Mesodermal cell (in vitro differentiated cells): ENCODE measurements around the gene AHCYL1.

Experiments
- H3K27ac ChIP-seq: 2 replicates; pipeline ENCODE4 v1.7.0; 2013; ENCODE audit warnings: mild to moderate bottlenecking, low read depth, low read length, moderate library complexity; ENCODE audit not compliant: severe bottlenecking
- H3K36me3 ChIP-seq: 2 replicates; pipeline ENCODE4 v1.7.1; 2013; ENCODE audit warnings: mild to moderate bottlenecking, low read length, moderate library complexity; ENCODE audit not compliant: control insufficient read depth, insufficient read depth
- H3K4me1 ChIP-seq: one replicate; pipeline ENCODE4 v1.7.1; 2013; ENCODE audit warnings: mild to moderate bottlenecking, low read length; ENCODE audit not compliant: insufficient read depth, control insufficient read depth, poor library complexity, severe bottlenecking
- H3K4me3 ChIP-seq: 2 replicates; pipeline ENCODE4 v1.7.0; 2013; ENCODE audit warnings: low read length, control low read depth, mild to moderate bottlenecking; ENCODE audit not compliant: insufficient read depth, poor library complexity, severe bottlenecking; ENCODE audit errors: extremely low read depth
- H3K9me3 ChIP-seq: 2 replicates; pipeline ENCODE4 v1.7.1; 2013; ENCODE audit warnings: mild to moderate bottlenecking, low read length, moderate library complexity; ENCODE audit not compliant: control insufficient read depth
- WGBS, 2 experiments: methylation state at CpG; one replicate each; pipeline ENCODE4 v1.1.5; 2013; ENCODE audit warnings: missing lambda C conversion rate in 2 of 2; ENCODE audit not compliant: insufficient coverage in 2 of 2; 5-methylcytosine and 5-hydroxymethylcytosine counted together

AHCYL1 gene

GRCh38 chr1:110050602-110051261 lies 66.2 kb downstream of the AHCYL1 start:
- H3K4me3 ChIP-seq = no peak overlapping the region
- peaks cover 97% of the 10 kb centered on the region for H3K36me3 ChIP-seq
- H3K27ac ChIP-seq = no peak overlapping the region
- peaks cover 28% of the 10 kb centered on the region for H3K4me1 ChIP-seq
- no peaks in the 10 kb centered on the region for H3K9me3 ChIP-seq
- 96 to 100% methylated on average over 1 to 4 of the region's 4 CpGs for WGBS, 2 experiments

DNA sequence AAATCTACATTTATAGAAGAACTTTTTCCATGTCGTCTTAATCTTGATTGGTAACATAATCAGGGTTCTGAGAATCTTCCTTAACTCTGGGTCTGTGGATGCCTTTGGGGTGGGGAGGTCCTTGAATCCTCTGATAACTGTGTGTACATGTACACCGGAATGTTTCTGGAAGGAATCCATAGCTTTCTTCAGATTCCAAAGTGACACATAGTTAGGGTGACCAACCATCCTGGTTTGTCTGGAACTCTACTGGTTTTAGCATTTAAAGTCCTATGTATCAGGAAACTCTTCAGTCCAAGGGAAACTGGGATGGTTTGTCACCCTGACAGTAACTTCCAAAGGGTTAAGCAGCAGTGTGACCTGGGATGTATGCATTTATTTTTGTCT lies 66.7 kb downstream of the AHCYL1 start:
- peaks cover 97% of the 10 kb centered on the region for H3K36me3 ChIP-seq
- WGBS, 2 experiments = 83 to 100% methylated on average over 1 to 2 of the region's 2 CpGs

DNA sequence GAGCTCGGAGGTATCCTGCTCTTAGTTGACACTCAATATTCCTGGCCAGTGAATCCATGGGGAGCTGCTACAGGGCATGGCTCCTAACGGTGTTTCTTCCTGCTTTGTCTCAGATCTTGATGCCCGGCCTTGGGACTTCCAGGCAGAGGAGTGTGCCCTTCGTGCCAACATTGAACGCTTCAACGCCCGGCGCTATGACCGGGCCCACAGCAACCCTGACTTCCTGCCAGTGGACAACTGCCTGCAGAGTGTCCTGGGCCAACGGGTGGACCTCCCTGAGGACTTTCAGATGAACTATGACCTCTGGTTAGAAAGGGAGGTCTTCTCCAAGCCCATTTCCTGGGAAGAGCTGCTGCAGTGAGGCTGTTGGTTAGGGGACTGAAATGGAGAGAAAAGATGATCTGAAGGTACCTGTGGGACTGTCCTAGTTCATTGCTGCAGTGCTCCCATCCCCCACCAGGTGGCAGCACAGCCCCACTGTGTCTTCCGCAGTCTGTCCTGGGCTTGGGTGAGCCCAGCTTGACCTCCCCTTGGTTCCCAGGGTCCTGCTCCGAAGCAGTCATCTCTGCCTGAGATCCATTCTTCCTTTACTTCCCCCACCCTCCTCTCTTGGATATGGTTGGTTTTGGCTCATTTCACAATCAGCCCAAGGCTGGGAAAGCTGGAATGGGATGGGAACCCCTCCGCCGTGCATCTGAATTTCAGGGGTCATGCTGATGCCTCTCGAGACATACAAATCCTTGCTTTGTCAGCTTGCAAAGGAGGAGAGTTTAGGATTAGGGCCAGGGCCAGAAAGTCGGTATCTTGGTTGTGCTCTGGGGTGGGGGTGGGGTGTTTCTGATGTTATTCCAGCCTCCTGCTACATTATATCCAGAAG lies 69.2 kb downstream of the AHCYL1 start:
- Histone ChIP-seq H3K4me3 (no peak overlapping the region), H3K36me3 (peaks cover 92% of the 10 kb centered on the region), H3K4me1 (peaks cover 57% of the 10 kb centered on the region), H3K27ac (no peak overlapping the region), H3K9me3 (no peaks in the 10 kb centered on the region)
- 88 to 93% methylated on average over 11 to 13 of the region's 16 CpGs for WGBS, 2 experiments

More for the DNA sequence above, 66.7 kb downstream of the AHCYL1 start:
- H3K27ac ChIP-seq = no peak overlapping the region
- H3K4me3 ChIP-seq = no peak overlapping the region
- H3K9me3 ChIP-seq = no peaks in the 10 kb centered on the region
- peaks cover 32% of the 10 kb centered on the region for H3K4me1 ChIP-seq

GRCh38 chr1:110055493-110056284 lies 71.1 kb downstream of the AHCYL1 start:
- H3K36me3 ChIP-seq = peaks cover 81% of the 10 kb centered on the region
- 80 to 100% methylated on average over 2 of the region's 5 CpGs for WGBS, 2 experiments
- H3K9me3 ChIP-seq = no peaks in the 10 kb centered on the region
- no peak overlapping the region for H3K4me3 ChIP-seq
- peaks cover 66% of the 10 kb centered on the region for H3K4me1 ChIP-seq
- no peak overlapping the region for H3K27ac ChIP-seq

GRCh38 chr1:110056285-110056683 lies 71.7 kb downstream of the AHCYL1 start:
- H3K36me3 ChIP-seq = peaks cover 81% of the 10 kb centered on the region
- peaks cover 66% of the 10 kb centered on the region for H3K4me1 ChIP-seq
- no peak overlapping the region for H3K4me3 ChIP-seq
- no peak overlapping the region for H3K27ac ChIP-seq
- no peaks in the 10 kb centered on the region for H3K9me3 ChIP-seq
- whole genome bisulfite sequencing, 2 experiments = 86 to 94% methylated on average over 4 of the region's 4 CpGs

GRCh38 chr1:110056776-110057175 lies 72.2 kb downstream of the AHCYL1 start:
- H3K27ac ChIP-seq = no peak overlapping the region
- H3K4me1 ChIP-seq = peaks cover 71% of the 10 kb centered on the region
- H3K4me3 ChIP-seq = no peak overlapping the region
- WGBS, 2 experiments = 90 to 94% methylated on average over 2 to 3 of the region's 3 CpGs
- H3K36me3 ChIP-seq = peaks cover 77% of the 10 kb centered on the region
- H3K9me3 ChIP-seq = no peaks in the 10 kb centered on the region

GRCh38 chr1:110057963-110058518 lies 73.5 kb downstream of the AHCYL1 start:
- Histone ChIP-seq H3K27ac (peak overlapping the region; percentile 81), H3K36me3 (peaks cover 69% of the 10 kb centered on the region), H3K9me3 (no peaks in the 10 kb centered on the region), H3K4me1 (peaks cover 68% of the 10 kb centered on the region), H3K4me3 (no peak overlapping the region)
- WGBS, 2 experiments = 88 to 92% methylated on average over 4 to 5 of the region's 7 CpGs

GRCh38 chr1:110058591-110058990 lies 74.0 kb downstream of the AHCYL1 start:
- no CpG with 5 or more reads among the region's 1 CpG for WGBS, 2 experiments
- Histone ChIP-seq H3K36me3 (peaks cover 65% of the 10 kb centered on the region), H3K4me1 (peaks cover 63% of the 10 kb centered on the region), H3K4me3 (no peak overlapping the region), H3K27ac (peak overlapping the region; percentile 81), H3K9me3 (no peaks in the 10 kb centered on the region)

DNA sequence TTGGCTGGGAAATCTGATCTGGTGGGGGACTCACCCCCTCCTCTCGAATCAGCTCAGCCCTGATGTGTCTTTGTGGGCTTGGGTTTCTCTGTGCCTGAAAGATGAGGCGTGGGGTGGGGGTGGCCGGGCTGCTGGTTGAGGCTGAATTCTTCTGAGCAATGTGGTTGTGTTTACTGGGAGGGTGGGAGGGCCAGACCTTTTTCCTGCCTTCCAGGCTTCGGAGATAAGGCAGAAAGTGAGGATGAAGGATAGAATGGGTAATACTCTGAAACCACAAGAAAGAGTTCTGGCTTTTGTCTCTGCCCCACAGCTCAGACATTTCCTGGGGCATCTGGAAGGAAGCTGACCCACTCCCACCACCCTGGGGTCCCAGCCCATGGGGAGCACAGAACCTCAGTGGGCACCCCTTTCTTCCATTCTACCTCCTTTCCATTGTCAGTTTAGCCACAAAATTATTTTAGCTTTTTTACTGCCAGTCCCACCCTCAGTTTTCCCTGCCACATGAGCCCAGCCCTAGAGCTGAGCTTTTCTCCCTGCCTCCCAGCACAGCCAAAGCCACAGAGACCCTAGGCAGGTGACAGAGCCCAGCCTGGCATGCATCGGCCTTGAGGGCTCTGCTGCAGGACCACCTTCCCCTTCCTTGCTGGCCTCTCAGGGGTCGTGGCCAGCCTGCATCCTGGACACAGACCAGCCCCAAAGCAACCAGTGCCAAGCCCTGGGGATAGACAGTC lies 74.7 kb downstream of the AHCYL1 start:
- 69 to 71% methylated on average over 2 to 5 of the region's 6 CpGs for WGBS, 2 experiments
- peak overlapping the region; percentile 90 for H3K27ac ChIP-seq
- peaks cover 63% of the 10 kb centered on the region for H3K4me1 ChIP-seq
- no peaks in the 10 kb centered on the region for H3K9me3 ChIP-seq
- H3K36me3 ChIP-seq = peaks cover 58% of the 10 kb centered on the region
- H3K4me3 ChIP-seq = no peak overlapping the region
